ENCODE measurements around the gene HYAL3. TPM values are rescaled to one million over a fixed set of nuclear protein-coding genes. Genes with fewer than 3 reads are reported as not detected.
"Not testable (repeated sequence)": the region's sequence is repeated elsewhere in the genome, so short reads cannot be mapped to it uniquely, and the experiment has no call there.

Gene HYAL3
- total RNA-seq, 6 experiments from 2014 or later, result 4.7 to 8.3 (median 5.8) TPM

- Mint-ChIP-seq H3K27ac (peak overlapping the region; percentile 90), H3K9me3 (no peaks in the 10 kb centered on the region), H3K36me3 (ENCODE audit: low read depth) (no peaks in the 10 kb centered on the region), H3K4me3 (peak overlapping the region; percentile 12; the same call in 1 of the 2 replicates), H3K27me3 (ENCODE audit: insufficient read depth) (peaks cover 12% of the 10 kb centered on the region), H3K4me1 (ENCODE audit: low read depth) (peaks cover 52% of the 10 kb centered on the region)
- TF ChIP-seq CTCF (IDR thresholded peaks at IDR 0.05), result no peak
- DNase-seq, result no peak
Measured at GRCh38 chr3:50263478-50264382, 35.5 kb downstream of the HYAL3 start.

- TF ChIP-seq CTCF (IDR thresholded peaks at IDR 0.05), result no peak
- H3K27ac Mint-ChIP-seq, result peak overlapping the region; percentile 90
- H3K36me3 Mint-ChIP-seq (ENCODE audit: low read depth), result no peaks in the 10 kb centered on the region
- no peak overlapping the region for H3K4me3 Mint-ChIP-seq
- no peak for DNase-seq
- no peaks in the 10 kb centered on the region for H3K9me3 Mint-ChIP-seq
- peaks cover 43% of the 10 kb centered on the region for H3K4me1 Mint-ChIP-seq (ENCODE audit: low read depth)
- peaks cover 8% of the 10 kb centered on the region for H3K27me3 Mint-ChIP-seq (ENCODE audit: insufficient read depth)
Measured at GRCh38 chr3:50262778-50263177, 36.4 kb downstream of the HYAL3 start.

GRCh38 chr3:50262200-50262599 is 37.0 kb downstream of the HYAL3 start:
- H3K9me3 Mint-ChIP-seq; DNase-seq; H3K4me3 Mint-ChIP-seq; H3K36me3 Mint-ChIP-seq (ENCODE audit: low read depth); H3K27me3 Mint-ChIP-seq (ENCODE audit: insufficient read depth): not testable (repeated sequence)
- H3K27ac Mint-ChIP-seq, result peak overlapping the region; percentile 90
- peaks cover 37% of the 10 kb centered on the region for H3K4me1 Mint-ChIP-seq (ENCODE audit: low read depth)

- Mint-ChIP-seq H3K4me1 (ENCODE audit: low read depth) (peaks cover 37% of the 10 kb centered on the region), H3K36me3 (ENCODE audit: low read depth) (peaks cover 5% of the 10 kb centered on the region), H3K4me3 (no peak overlapping the region), H3K27ac (peak overlapping the region; percentile 54), H3K9me3 (no peaks in the 10 kb centered on the region), H3K27me3 (ENCODE audit: insufficient read depth) (peaks cover 7% of the 10 kb centered on the region)
- no peak for TF ChIP-seq CTCF (IDR thresholded peaks at IDR 0.05)
- DNase-seq, result no peak
Measured at GRCh38 chr3:50261505-50261904, 37.7 kb downstream of the HYAL3 start.

GRCh38 chr3:50260942-50261441 is 38.2 kb downstream of the HYAL3 start:
- Mint-ChIP-seq H3K4me3 (no peak overlapping the region), H3K4me1 (ENCODE audit: low read depth) (peaks cover 35% of the 10 kb centered on the region), H3K27ac (peak overlapping the region; percentile 54), H3K9me3 (no peaks in the 10 kb centered on the region), H3K27me3 (ENCODE audit: insufficient read depth) (peaks cover 6% of the 10 kb centered on the region), H3K36me3 (ENCODE audit: low read depth) (peaks cover 5% of the 10 kb centered on the region)
- DNase-seq, result no peak
- TF ChIP-seq CTCF (IDR thresholded peaks at IDR 0.05), result no peak

Data from HFFc6 (cell line).